Skeletal muscle satellite cell (primary cell): Measurements from ENCODE around the gene SMARCA1. TPM values are rescaled to one million over a fixed set of nuclear protein-coding genes. Genes with fewer than 3 reads are reported as not detected.

Experiments
- H3K27me3 ChIP-seq: 2 replicates; pipeline ENCODE4 v1.7.0; 2013; ENCODE audit warnings: low read length; ENCODE audit not compliant: control insufficient read depth, insufficient read depth
- H3K36me3 ChIP-seq: 2 replicates; pipeline ENCODE4 v1.7.0; 2013; ENCODE audit warnings: mild to moderate bottlenecking, control low read depth, low read length; ENCODE audit not compliant: insufficient read depth
- H3K4me1 ChIP-seq: 2 replicates; pipeline ENCODE4 v1.7.0; 2013; ENCODE audit warnings: low read length; ENCODE audit not compliant: control insufficient read depth, insufficient read depth
- H3K4me2 ChIP-seq: 2 replicates; pipeline ENCODE4 v1.7.0; 2013; ENCODE audit warnings: mild to moderate bottlenecking, low read length
- H3K4me3 ChIP-seq: 2 replicates; pipeline ENCODE4 v1.7.0; 2013; ENCODE audit warnings: low read length
- H3K9ac ChIP-seq: 2 replicates; pipeline ENCODE4 v1.7.0; 2013; ENCODE audit warnings: mild to moderate bottlenecking, low read depth, low read length, moderate library complexity
- H3K9me3 ChIP-seq: replicated peaks from 2 replicates; pipeline ENCODE4 v1.7.0; 2013; ENCODE audit warnings: mild to moderate bottlenecking, control low read depth, low read length
- small RNA-seq: library from RNA; depleted of rRNA; stranded (forward); fragments of <200 nt; gene quantifications from one replicate; pipeline ENCODE3, GENCODE V24; 2012

Gene SMARCA1

DNA sequence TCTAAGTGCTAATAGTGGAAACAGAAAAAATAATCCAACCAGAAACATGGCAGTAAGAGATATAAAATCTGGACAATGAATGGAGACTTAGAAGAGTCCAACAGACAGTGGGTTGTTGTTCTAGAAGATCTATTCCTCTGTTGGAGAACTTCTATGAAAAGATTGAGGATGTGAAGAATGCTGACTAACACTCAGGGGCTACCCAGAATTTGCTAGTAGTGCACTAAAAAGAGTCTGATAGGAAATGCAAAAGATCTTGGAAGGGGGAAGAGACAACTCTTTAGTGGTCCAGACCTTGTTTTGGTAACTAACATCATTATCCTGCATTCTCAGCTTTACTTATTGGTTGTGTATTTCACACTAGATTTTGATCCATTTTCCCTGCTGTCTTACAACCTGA is 77.9 kb downstream of the SMARCA1 start:
- H3K9me3 ChIP-seq = no peaks in the 10 kb centered on the region
- H3K36me3 ChIP-seq = no peaks in the 10 kb centered on the region
- no peaks in the 10 kb centered on the region for H3K27me3 ChIP-seq
- no peak overlapping the region for H3K9ac ChIP-seq
- H3K4me1 ChIP-seq = no peaks in the 10 kb centered on the region
- H3K4me2 ChIP-seq = no peak overlapping the region
- no peak overlapping the region for H3K4me3 ChIP-seq

DNA sequence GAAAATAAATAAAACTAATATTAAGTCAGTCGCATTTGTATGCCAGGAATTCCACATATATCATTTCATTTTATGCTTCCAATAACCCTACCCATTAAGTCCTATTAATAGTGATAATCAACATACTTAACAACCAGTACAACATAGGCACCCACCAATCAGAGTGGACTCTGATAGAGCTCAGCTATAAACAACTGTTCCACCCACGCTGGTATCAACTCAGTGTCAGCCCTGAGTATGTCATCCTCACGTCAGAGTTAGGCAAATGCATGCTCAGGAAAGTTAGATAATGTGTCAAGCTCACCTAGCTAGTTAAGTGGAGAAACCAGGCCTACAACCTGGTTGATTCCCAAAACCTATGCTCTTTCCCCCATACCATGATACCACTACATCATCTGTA is 89.3 kb downstream of the SMARCA1 start:
- Histone ChIP-seq H3K4me1 (no peaks in the 10 kb centered on the region), H3K9ac (no peak overlapping the region), H3K9me3 (no peaks in the 10 kb centered on the region), H3K4me2 (no peak overlapping the region), H3K4me3 (no peak overlapping the region), H3K27me3 (no peaks in the 10 kb centered on the region), H3K36me3 (no peaks in the 10 kb centered on the region)

DNA sequence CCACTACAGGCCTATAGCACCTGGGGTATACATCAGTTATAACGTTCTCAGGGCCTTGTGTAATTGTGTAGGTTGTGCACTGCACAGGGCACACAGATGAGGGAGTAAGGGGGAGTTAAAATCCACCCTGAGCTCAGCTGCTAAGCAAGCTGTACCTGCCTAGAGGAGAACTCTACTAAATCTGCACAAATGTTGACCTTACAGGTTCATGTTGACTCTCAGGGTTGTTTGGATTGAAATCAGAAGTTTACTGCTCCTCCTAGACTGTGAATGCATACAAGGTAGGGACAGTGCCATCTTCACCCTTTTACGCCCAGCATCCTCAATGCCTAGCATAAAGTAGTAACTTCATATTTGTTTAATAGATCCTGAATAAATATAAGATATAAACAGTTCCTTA is 89.8 kb downstream of the SMARCA1 start:
- no peaks in the 10 kb centered on the region for H3K27me3 ChIP-seq
- no peaks in the 10 kb centered on the region for H3K9me3 ChIP-seq
- no peak overlapping the region for H3K9ac ChIP-seq
- H3K36me3 ChIP-seq = no peaks in the 10 kb centered on the region
- no peak overlapping the region for H3K4me2 ChIP-seq
- H3K4me3 ChIP-seq = no peak overlapping the region
- H3K4me1 ChIP-seq = no peaks in the 10 kb centered on the region

DNA sequence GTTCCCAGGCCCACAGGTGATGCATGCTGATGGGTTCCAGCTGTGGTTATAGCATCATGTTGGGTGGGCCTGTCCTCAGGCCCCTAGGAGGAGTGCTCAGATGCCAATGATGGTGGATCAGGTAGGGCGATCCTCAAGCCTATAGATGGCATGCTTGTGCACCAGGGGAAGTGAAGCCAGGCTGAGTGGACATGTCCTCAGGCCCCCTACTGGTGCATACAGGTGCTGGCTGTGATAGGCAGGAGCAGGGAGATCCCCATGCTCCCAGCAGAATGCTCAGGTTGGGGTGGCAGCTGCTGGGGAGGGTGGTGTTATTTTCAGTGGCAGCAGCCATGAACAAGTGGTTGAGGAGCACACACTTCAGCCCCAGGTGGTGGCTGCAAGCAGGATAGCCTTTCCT is 96.0 kb downstream of the SMARCA1 start:
- H3K4me3 ChIP-seq = no peak overlapping the region
- H3K4me1 ChIP-seq = no peaks in the 10 kb centered on the region
- H3K9me3 ChIP-seq = no peaks in the 10 kb centered on the region
- no peak overlapping the region for H3K9ac ChIP-seq
- H3K36me3 ChIP-seq = no peaks in the 10 kb centered on the region
- H3K4me2 ChIP-seq = no peak overlapping the region
- H3K27me3 ChIP-seq = no peaks in the 10 kb centered on the region

DNA sequence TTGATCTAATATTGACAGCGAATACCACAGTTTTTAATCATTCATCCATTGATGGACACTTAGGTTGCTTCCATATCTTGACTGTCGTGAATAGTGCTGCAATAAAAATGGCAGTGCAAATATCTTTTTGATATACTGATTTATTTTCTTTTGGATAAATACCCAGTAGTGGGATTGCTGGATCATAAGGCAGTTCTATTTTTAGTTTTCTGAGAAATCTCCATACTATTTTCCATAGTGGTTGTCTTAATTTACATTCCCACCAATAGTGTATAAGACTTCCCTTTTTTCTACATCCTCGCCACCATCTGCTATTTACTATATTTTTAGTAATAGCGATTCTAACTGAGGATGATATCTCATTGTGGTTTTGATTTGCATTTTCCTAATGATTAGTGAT is 100.1 kb downstream of the SMARCA1 start:
- H3K4me3 ChIP-seq = no peak overlapping the region
- no peak overlapping the region for H3K4me2 ChIP-seq
- H3K36me3 ChIP-seq = no peaks in the 10 kb centered on the region
- no peaks in the 10 kb centered on the region for H3K9me3 ChIP-seq
- H3K27me3 ChIP-seq = no peaks in the 10 kb centered on the region
- H3K9ac ChIP-seq = no peak overlapping the region
- no peaks in the 10 kb centered on the region for H3K4me1 ChIP-seq

DNA sequence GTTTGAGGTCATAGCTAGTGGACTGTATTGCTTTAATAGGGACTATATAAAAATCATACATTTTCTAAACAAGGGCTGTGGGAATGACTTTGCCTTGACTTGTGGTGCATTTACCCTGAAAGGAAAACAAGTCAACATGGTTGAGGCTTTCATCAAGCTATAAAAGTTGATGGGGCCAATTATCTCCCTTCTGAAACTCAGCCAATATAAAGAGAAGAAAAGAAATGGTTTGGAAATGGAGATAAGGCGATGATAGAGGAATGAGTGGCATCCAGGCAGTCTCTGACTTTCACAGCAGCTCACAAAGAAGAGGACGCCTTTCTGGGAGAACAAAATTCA is 118.7 kb downstream of the SMARCA1 start:
- no peaks in the 10 kb centered on the region for H3K36me3 ChIP-seq
- H3K9me3 ChIP-seq = no peaks in the 10 kb centered on the region
- H3K4me2 ChIP-seq = no peak overlapping the region
- no peaks in the 10 kb centered on the region for H3K27me3 ChIP-seq
- H3K4me1 ChIP-seq = no peaks in the 10 kb centered on the region
- no peak overlapping the region for H3K9ac ChIP-seq
- no peak overlapping the region for H3K4me3 ChIP-seq

DNA sequence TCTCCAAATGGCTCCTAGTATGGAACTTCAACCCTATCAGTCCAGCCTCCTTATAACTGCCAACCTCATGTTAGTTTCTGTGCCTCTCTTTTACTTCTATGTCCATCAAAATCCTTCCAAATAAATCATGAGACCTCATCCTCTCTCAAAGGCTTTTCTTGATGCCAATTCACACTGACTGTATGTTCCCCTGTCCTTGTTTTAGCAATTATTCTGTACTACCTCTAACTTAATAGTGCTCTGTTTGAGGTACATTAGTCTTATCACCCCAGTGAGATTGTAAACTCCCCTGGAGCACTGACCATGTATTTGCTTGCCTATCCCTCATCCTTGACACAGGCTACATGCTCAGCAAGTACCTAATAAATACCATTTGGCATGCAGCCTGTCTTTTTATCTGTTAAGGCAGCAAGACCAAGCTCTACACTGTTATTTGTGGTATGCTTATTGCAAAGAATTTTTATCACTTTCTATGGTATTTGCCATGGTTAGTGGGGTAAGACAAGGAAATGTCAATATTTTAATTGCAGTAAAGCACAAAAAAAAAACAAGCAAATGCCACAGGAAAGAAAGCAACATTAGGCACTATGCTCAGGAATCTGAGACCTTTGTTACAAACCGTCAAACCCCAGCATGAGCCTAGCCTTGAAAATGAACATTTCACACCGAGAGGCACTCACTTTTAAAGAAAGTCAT is 119.2 kb downstream of the SMARCA1 start:
- Histone ChIP-seq H3K9me3 (no peaks in the 10 kb centered on the region), H3K9ac (no peak overlapping the region), H3K4me1 (no peaks in the 10 kb centered on the region), H3K27me3 (no peaks in the 10 kb centered on the region), H3K4me2 (no peak overlapping the region), H3K4me3 (no peak overlapping the region), H3K36me3 (no peaks in the 10 kb centered on the region)

Small RNA genes within 50 kb of the gene (small RNA-seq; reads per million reads assigned to genes)
- gene RF01169 (not detected), gene RNA5SP513 (0.28 reads per million), gene RPS26P56 (not detected)
